T follicular helper cell (primary cell): ENCODE data around the gene NT5DC1.

Source experiments
- DNase-seq: peaks from one replicate; pipeline ENCODE4 v3.0.0-alpha.2; 2020; ENCODE audit warnings: low read depth

Gene NT5DC1

DNA sequence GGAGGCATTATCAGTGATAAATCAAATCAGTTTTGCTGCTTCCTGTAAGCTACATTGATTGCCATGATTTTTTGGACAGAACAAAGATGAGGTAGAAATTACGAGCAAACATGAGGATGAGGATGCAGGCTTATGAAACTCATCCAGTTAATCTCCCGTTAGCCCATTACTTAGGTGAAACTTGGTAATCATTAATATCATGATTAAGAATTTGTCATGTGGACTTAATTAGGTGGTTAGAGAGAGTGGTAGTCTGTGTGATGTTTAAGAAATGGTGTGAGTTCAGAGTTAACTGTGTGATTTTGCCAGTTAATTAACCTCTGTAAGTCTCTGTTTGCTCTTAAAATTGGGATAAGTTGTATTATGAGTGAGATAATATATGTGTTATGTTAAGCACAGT, 91.2 kb downstream of the NT5DC1 start:
- DNase-seq: no peak

DNA sequence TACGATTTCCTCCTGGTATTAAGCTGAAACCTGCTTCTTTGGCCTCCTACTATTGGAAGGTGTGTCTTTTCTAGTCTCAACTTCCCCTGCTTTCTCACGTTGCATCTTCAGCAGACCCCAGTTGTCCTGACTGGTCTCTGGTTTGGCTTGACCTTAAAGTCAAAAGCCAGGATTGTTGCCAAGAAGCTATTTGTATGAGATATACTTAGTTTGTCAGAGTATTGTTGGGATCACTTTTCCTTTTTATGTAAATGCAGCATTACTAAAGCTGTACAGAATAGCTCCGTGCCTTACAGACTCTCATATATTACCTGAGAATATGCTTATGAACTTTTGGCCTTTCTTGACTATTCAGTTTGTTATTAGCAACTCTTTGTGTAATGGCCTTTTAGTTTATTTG, 92.1 kb downstream of the NT5DC1 start:
- no peak for DNase-seq

DNA sequence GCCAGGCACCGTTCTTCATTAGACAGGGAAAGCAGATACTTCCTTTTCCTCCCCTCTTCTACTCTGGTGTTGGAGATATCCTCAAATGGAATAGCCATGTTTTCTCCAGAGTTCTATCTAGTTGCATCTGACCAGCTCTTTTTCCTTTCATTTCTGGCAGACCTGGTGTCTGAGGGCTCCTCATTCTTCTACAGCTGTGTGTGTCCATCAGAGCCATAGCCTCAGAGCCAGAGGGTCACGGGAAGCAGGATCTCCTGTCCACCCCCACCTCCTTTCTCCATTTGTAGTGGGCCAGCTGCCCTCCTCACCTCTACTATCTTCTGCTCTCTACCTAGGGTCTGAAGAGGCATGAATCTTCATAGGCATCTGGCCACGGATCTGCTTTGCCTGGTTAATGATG, 96.2 kb downstream of the NT5DC1 start:
- DNase-seq: no peak

DNA sequence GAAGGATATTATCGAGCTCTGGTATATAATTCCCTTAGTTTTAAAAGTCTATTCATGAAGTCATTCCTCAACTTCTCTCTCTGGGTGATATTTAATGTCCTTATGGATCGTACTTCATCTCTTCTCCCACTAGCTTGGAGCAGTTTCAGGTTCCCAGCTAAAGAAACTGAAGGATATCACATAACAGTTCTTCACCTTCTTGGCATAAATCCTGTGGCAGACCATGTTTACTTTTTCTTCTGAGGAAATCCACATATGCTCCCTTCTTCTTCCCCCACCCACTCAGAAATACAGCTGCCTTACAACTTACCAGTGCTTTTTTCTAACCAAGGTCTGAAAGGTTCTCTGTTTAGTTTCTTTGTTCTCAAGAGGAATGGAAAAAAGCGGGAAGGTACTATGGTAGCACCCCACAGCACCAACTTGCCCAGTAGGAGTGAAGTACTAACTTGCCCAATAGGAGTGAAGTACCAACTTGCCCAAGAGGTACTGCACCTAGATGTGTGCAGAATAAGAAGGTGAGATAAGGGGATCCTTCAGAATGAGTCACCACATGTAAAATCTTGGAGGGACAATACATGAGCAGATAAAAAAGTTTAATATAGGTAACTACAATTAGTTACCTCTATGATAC, 100.1 kb downstream of the NT5DC1 start:
- DNase-seq: no peak

DNA sequence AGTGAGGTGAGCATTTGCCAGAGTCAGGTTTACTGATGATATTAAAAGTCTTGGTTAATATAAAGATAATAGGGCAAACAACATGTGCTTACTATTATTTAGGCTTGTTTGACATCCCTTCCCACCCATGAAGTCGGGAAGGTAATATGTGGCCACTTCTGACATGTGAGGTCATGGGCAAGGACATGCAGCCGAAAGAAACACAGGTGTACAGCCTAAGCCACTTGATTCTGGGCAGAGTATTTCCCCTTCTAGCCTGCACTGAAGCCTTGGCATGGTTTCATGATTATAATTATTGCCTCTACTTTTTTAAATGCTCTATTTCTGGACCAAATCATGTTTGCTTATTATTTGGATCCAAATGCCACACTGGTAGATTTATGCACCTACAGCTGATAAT, 100.9 kb downstream of the NT5DC1 start:
- no peak for DNase-seq

DNA sequence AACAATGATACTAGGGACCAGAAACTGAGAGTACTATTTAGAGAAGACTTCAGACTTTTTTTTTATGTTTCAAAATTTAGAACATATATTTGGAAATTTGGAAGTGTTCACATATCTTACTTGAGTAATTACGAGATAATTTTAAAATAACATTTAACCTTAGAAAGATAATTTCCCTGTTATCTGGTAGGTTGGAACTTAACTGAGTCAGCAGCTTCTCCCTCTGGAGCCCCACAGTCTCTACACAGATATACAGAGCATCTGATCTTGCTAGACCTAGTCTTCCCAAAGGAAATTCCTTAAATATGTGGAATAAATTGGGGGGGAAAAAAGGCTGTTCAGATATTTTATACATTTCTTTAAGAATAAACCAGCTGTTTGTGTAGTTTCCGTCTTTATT, 104.6 kb downstream of the NT5DC1 start:
- DNase-seq: no peak

DNA sequence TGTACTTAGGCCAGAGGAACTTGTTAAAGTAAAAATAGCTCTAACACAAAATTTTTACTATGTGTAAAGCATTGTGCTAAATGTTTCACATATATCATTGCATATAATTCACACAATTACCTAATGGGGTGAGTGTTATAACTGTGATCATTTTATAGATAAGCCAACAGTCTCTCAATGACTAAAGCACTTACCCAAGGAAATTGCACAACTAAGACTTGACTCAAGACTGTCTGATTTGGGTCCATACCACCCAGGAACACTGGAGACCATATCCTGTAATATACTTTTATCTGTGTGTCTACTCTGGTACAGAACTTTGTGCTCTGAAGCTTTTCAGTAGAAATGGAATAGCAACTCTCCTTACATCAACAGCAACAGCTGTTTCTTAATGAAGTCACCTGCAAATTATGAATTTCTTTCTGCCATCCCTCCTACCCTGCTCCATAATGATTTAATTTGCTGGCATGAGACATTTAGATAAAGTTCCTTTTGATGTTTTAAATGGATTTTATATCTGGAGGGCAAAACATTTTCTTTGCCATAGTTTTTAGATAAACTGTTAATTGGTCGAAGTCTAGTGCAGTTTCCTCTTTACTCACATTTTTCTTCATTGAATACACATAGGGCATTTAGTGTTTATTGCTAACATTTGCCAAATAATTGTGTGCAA, 105.7 kb downstream of the NT5DC1 start:
- no peak for DNase-seq

DNA sequence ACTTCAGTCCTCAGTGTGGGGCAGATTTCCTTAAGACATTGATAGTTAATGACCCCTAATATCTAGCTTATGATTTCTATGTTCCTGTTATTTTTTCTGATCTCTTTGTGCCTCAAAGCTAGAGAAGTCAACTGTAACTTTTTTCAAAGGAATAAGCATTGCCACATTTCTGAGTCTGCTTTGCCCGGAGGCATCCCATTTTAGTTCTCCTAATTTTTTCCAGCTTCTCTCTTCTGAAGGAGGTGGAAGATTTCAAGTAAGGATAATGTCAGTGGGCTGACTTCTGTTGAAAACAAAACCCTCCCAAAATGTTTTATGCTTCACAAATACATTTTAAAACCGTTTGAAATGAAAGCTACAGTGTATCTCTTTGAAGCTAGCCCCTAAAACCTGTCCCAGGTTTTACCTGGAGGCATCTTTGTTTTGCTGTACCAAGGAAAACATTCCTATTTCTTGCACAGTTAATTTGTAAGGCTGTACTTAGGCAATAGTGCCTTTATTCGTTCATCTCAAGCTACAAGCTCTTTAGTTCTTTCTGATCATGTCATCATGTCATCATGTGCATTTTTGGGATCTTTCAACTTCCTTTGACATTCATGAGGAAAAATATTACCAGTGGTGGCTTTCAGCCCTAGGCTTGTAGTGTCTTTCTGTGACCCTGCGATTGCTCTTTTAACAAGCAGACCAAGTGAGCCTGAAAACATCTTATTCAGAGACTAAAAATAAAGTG, 107.6 kb downstream of the NT5DC1 start:
- no peak for DNase-seq

DNA sequence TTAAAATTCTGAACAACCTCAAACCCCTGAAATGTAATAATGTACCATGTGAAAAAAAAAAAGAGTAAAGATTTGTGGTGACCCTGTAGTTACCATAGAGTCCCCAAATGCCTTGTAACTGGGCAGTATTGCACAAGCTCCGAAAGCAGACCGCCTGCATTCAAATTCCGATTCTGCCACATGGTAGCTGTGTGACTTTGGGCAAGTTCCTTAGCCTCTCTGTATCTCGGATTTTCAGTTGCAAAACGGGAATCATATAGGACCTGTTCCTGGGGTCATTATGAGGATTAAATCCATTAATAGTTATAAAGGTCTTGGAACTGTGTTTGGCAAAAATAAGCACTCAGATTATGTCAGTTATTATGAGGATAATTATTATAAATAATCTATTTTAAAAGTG, 109.7 kb downstream of the NT5DC1 start:
- DNase-seq: no peak

DNA sequence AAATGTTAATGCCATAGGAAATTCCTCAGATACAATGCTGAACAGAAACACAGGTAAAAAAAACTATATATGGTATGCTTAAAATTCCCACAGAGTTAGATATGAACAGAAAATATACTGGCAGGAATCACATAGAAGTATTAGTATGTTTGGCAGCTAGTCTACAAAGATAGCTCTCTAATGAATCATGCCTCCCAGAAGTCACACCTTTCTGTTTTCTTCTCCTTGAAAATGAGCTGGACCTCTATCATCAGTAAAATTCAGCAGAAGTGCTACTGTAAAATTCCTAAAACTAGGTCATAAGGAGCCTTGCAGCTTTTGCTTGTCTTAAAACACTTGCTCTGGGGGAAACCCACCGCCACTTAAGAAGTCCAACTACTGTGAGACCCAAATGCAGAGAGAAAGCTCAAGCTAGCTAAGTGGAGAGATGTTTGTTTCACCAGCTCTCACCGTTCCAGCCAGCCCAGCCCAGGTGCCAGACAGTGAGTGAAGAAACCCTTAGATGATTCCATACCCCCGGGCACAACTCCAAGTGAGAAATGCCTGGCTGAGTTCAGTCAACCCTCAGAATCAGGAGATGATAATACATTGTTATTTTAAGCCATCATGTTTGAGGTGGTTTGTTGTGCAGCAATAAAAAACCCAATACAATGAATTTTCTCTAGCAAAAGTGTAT, 110.2 kb downstream of the NT5DC1 start:
- DNase-seq: no peak

DNA sequence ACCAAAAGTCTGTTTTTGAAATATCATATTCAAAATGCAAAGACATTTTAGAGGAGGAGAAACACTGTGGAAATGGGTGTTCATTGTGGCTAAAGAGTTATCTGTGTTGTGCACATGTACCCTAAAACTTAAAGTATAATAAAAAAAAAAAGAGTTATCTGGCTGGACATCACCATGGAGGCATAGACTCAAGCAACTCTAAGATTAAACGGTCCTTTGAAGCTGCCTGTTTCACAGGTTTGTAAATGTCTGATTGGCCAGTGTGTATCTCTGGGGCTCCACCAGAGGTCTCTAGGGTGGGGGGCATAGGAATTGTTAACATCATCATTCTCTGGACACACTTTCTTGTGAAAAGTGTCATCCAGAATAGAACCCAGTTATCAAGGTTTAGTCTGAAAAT, 114.0 kb downstream of the NT5DC1 start:
- no peak for DNase-seq

DNA sequence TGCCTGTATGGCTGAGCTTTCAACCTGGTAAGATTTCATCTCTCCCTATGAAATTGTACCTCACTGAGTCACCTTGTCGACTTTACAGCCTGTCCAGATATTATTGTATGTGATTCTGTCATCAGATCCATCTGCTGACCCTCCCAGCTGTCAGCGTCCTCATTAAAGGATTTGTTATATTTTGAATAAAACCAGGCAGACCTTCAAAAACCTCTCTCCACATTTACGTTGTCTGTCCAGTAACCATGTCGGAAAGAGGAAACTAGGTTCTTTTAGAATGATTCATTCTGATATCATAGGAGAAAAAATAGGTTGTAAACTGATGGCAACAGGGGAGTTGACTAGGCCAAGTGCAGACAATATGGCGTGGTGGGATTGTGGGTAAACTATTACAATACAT, 114.8 kb downstream of the NT5DC1 start:
- no peak for DNase-seq

DNA sequence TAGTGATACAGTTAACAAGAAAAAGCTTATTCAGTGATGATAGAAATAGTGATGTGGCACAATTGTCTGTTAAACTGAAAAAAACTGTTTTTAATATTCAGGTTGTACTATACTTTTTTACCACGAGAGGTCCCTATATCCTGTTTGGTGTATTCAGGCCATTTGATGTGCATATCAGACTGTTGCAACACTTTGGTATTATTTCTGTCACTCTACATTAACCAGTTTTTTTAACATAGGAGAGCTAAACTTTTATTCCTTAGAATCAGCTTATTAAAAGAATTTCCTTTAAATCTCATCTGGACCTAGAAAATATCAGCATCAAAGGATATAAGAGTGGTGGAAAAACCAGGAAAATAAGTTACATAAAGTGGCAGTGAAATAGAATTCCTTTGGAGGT, 116.4 kb downstream of the NT5DC1 start:
- no peak for DNase-seq

DNA sequence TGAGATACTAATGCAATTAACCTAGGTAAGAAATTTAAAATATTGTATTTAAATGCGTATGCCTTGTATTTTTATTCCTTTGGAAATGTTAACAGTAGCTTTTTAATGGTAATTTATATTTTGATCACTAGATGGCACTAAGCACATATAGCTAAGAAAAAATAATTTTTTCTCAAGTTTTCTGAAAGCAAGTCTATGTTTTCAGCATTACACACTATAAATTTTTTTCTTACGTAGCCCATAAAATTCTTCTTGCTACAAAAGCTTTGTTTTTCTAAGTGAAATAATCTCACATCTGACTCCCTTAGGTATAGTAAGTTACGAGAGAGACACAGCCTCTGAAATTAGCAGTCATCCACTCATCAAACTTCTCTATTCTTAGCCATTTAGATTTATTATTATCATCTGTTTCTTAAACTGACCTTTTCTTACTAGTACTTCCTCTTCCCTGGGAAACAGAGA, 117.5 kb downstream of the NT5DC1 start:
- no peak for DNase-seq

DNA sequence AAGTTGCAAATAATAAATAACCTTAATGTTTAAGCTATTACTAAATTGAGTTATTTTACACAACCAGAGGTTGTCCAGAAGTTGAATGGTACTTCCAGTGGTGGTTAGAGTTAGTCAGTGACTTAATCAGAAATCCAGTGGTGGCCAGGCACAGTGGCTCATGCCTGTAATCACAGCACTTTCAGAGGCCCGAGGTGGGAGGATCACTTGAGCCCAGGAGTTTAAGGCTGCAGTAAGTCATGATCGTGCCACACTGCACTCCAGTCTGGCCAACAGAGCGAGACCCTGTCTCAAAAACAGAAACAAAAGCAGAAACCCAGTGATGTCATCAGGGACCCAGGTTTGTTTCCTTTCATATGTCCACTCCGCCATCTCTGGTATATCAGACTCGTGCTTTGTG, 118.2 kb downstream of the NT5DC1 start:
- no peak for DNase-seq

DNA sequence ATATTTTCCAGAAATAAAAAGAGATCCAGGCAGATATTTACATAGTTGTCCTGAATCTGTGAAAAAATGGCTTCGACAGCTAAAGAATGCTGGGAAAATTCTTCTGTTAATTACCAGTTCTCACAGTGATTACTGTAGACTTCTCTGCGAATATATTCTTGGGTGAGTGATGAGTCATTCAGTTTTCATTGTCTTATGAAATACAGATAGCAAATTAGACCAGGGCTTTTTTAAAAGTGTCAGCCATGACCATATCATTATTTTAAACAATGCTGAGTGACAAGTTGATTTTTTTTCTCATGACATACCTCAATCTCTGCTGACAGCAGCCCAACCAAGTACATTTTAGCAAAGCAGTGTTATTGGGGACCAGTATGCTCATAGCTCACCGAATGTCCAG, 120.4 kb downstream of the NT5DC1 start:
- no peak for DNase-seq

DNA sequence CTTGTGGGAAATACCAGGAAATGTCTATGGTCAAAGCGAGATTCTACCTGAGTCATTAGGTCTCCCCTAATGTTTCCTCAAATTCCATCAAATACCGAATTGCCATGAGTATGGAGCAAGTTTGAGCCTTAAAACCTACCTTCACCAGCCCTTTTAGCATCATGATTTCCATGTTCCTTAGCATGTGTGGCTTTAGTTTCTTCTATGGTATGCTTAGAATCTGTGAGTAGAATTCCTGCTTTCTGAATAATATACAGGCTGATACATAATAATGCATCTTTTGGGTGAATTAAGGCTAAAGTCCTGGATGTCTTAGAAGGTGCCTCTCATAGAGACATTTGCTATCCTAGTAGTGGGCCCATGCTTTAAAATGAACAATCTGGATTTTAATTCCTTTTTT, 121.3 kb downstream of the NT5DC1 start:
- no peak for DNase-seq

DNA sequence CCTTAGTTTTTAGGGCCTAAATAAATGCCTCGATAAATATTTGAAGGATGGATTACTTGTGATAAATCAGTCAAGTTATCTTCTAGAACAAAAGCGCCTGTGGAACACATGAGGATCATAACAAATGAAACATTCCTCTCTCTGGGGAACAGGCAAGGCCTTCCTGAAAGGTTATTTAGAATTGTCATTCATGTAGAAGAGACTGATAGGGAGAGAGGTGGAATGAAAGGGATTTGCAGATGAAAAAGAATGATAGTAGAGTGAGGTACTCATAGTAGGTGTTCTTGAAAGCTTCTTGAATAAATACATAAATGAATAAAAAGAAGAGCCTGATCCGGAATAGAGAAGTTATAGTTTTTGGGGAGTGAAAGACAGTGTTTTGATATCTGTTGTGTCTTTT, 122.7 kb downstream of the NT5DC1 start:
- no peak for DNase-seq

DNA sequence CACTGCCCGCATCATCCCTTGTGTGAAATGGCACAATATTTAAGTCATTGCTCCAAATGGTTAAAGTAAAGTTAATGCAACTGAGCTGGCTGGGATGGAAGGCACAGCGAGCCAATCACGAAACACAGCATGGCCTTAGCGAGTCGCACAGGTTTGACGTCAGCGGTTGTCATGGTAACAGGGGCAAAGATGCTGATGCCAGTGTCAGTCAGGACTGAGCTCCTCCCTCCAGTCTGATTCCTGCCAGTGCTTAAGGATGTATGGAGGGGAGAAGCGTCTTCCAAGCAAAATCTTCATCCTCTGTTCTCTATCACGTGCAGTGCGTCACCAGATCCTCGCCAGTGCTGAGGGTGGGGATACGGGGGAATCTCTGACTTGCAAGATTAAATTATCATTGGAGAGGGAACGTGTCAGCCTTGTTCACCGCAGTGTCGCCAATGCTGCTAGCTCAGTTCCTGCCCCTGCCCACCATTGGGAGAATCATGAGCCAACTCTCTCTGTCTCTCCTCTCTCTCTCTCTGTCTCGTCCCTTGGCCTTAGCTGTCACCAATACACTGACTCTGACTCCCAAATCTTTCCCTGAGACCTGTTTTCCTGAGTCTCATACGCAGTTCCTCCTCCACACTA, 128.7 kb downstream of the NT5DC1 start:
- DNase-seq: no peak

DNA sequence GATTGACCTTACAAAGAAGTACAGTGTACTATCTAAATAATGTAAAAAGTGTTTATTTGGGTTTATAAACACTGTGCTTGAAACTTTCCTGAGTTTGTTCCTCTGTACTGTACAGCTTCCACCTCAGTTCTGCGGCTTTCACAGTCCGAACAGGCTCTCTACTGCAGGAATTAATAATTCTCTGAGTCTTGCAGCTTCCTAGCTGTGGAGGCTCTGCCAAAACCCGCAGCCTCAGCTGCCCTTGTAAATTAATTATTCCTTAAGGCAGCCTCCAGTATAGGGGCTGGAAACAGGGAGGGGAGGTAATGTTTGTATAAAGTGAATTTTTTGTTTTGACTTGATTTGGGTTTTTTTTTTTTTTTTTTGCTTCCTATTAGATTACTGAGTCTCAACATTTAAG, 134.0 kb downstream of the NT5DC1 start:
- DNase-seq: no peak

DNA sequence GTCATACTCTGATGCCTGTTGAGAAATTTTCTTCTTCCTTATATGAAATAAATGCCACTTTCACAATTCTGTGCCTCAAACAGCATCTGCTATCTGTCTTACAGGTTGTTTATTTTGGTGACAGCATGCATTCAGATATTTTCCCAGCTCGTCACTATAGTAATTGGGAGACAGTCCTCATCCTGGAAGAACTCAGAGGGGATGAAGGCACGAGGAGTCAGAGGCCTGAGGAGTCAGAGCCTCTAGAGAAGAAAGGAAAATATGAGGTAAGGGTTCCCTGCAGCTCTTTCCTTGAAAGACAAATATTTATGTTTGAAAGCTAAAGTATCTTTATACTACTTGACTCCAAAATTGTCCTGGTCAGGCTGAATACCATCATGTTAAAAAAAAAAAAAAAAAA, 137.4 kb downstream of the NT5DC1 start:
- no peak for DNase-seq

DNA sequence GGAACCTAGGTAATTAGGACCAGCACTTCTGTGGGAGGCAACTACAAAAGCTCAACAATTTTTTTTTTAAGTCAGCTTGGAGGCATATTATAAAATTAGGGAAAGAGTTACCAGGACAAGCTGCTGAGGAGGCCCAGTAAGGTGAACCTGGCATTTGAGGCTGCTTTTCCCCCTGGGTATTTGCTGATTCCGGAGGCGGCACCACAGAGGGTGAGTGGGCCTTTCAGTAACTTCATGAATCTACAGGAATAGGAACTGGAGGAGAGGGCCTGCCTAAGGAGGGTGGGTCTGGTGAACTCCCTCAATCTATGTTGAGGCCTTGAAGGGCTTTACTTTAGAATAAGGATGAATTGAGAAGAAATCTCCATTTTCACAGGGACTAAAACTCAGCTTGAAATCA, 138.6 kb downstream of the NT5DC1 start:
- DNase-seq: no peak
